Muscle layer of colon (tissue), 2 donors: ENCODE data around the gene CCDC102A.

Experiments used
- H3K27ac ChIP-seq: one replicate; pipeline ENCODE4 v1.7.0; 2013; ENCODE audit warnings: low read depth, mild to moderate bottlenecking, low read length, moderate library complexity
- H3K27me3 ChIP-seq, 2 donors: one replicate each; pipeline ENCODE4 v1.7.0; 2013; ENCODE audit warnings: low read length in 2 of 2, mild to moderate bottlenecking in 2 of 2; ENCODE audit not compliant: insufficient read depth in 2 of 2, control insufficient read depth in 1 of 2
- H3K36me3 ChIP-seq: one replicate; pipeline ENCODE4 v1.7.0; 2013; ENCODE audit warnings: mild to moderate bottlenecking, low read length; ENCODE audit not compliant: insufficient read depth
- H3K4me1 ChIP-seq: one replicate; pipeline ENCODE4 v1.7.0; 2013; ENCODE audit warnings: mild to moderate bottlenecking, low read length; ENCODE audit not compliant: insufficient read depth
- H3K4me3 ChIP-seq, 2 donors: one replicate each; pipeline ENCODE4 v1.7.0; 2013; ENCODE audit warnings: low read length in 2 of 2, low read depth in 1 of 2, mild to moderate bottlenecking in 1 of 2, moderate library complexity in 1 of 2
- H3K9ac ChIP-seq: one replicate; pipeline ENCODE4 v1.7.0; 2013; ENCODE audit warnings: low read length
- H3K9me3 ChIP-seq: one replicate; pipeline ENCODE4 v1.7.0; 2013; ENCODE audit warnings: mild to moderate bottlenecking, low read length
- donor health status: abdominal sarcoma.
- donor health status: Adenocarcinoma of cecum.

CCDC102A gene

DNA sequence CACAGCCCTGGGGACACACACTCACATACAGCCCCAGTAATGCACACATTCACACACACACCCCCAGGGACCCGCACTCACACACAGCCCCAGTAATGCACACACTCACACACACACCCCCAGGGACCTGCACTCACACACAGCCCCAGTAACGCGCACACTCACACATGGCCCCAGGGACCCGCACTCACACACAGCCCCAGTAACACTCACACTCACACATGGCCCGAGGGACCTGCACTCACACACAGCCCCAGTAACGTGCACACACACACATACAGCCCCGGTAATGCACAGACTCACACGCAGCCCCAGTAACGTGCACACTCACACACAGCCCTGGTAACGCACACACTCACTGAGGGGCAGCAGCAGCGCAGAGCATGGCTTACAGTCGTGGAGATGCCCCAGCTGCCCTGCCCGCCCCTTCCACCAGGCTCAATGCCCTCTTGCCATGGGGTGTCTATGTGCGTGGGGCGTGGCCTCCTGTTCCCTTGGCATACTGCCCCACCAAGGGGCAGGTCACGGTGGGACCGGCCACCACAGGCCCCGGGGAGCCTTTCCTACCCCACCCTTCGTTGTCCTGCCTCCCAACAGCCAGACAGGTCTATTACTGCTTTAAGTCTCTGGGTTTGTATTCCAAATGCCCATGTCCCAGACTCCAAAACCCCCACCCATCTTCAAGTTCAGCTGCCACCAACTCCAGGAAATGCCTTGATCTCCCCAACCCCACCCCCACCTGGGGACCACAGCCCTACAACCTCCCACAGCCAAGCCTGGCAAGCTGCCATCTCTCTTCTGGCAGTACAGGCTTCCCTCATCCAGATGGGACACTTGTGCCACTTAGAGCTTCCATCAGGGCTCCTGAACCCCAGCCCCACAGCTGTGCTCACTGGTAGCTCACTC, 2.7 kb downstream of the CCDC102A start:
- Histone ChIP-seq H3K4me3 (peak overlapping the region; percentile 1 to 7), H3K4me1 (peaks cover 52% of the 10 kb centered on the region), H3K9me3 (no peaks in the 10 kb centered on the region), H3K36me3 (no peaks in the 10 kb centered on the region), H3K27me3 (no peaks in the 10 kb centered on the region), H3K9ac (no peak overlapping the region), H3K27ac (peak overlapping the region; percentile 31)

DNA sequence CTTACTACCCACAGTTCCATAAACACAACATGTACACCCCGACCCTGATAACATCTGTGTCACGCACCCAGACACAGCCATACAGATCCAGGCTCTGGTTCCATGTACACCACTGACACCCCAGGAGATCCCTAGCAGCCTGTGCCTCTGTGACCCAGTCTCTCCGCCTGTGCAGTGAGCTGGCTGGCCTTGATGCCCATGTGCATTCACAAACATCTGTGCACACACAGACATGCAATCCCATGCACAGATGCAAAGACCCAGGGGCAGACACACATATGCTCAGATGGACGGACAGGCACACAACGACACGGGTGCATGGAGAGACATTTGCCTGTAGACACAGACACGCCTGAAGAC, 4.1 kb downstream of the CCDC102A start:
- Histone ChIP-seq H3K9me3 (no peaks in the 10 kb centered on the region), H3K9ac (no peak overlapping the region), H3K27ac (no peak overlapping the region), H3K4me1 (peaks cover 52% of the 10 kb centered on the region), H3K36me3 (no peaks in the 10 kb centered on the region), H3K4me3 (peak overlapping the region in 1 of 2 donors; percentile 4), H3K27me3 (no peaks in the 10 kb centered on the region)

DNA sequence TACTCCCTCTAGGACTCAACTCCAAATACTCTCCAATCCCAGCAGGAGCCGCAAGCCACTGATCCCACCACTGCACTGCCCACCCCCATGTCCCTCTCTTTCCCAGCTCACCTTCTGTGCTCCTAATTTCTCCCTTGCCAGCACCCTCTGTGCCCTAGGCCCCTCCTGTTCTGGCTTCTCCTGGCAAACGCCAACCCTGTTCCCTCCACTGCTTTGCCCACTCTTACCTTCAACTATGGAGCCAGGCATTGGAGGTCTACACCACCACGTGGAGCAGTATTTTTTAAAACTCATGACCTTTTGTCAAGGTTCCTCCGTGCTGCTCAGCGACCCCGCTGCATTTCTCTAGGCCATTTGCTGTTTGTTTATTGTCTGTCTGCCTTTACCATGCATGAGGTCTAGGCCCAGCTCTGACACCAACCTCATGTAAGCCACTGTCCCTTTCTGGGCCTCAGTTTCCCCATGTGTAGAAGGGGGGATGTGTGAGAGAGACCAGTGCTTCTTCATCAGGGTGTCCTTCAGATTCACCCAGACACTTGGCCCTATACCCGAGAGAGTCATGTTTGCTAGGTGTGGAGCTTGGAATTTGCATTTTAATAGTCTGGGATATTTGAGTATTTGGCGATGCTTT, 4.6 kb downstream of the CCDC102A start:
- no peaks in the 10 kb centered on the region for H3K27me3 ChIP-seq
- H3K9me3 ChIP-seq: no peaks in the 10 kb centered on the region
- H3K4me1 ChIP-seq: peaks cover 52% of the 10 kb centered on the region
- no peak overlapping the region for H3K4me3 ChIP-seq
- no peaks in the 10 kb centered on the region for H3K36me3 ChIP-seq
- H3K27ac ChIP-seq: no peak overlapping the region
- no peak overlapping the region for H3K9ac ChIP-seq

DNA sequence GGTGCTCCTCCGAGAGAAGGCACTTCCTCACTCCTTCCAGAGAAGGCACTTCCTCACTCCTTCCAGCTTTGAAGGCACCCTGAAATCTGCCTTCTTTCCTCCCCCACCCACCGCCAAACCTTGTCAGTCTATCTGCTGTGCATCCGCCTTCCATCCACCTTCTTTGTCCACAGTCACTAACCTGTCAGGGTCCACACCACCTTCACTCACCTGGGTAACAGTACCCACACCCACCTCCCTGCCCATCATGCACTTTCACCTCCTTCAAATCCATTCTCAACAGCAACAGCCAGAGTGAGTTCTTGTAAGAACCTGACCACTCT, 5.2 kb downstream of the CCDC102A start:
- H3K27me3 ChIP-seq: no peaks in the 10 kb centered on the region
- no peak overlapping the region for H3K9ac ChIP-seq
- H3K9me3 ChIP-seq: no peaks in the 10 kb centered on the region
- no peak overlapping the region for H3K27ac ChIP-seq
- H3K4me3 ChIP-seq: no peak overlapping the region
- H3K36me3 ChIP-seq: no peaks in the 10 kb centered on the region
- peaks cover 52% of the 10 kb centered on the region for H3K4me1 ChIP-seq

DNA sequence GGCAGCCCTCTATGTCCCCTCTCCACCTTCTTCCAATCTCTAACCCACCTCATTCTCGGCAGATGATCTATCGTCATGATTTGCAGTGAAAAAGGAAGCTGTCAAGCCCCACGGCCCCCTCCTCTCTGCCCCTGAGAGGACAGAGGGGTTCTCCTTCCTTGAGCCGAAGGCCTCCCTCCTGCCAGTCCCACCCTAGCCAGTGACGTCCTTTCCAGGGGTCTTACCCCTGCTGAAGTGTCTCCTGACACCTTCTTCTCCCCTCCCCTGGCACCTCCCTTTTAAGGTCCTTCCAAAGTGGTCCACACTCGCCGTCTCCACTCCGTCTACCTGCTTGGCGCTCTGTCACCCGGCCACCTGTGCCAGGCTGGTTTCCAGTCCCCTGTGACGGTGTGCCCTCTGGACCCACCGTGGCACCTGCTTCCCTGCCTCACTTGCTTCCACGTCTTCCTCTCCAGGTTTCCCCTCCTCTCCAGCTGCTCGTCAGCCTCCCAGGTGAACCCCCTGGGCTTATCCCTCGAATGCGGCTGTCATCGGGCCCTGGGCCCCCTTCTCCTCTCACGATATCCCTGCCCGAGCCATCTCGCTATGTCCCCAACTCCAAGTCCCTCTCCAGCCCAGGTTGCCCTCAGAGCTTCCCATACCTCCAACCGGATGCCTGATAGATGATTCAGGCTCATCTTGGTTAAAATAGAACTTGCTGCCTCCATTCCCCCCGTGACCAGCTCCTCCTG, 5.7 kb downstream of the CCDC102A start:
- peaks cover 52% of the 10 kb centered on the region for H3K4me1 ChIP-seq
- no peak overlapping the region for H3K4me3 ChIP-seq
- no peak overlapping the region for H3K27ac ChIP-seq
- H3K9me3 ChIP-seq: no peaks in the 10 kb centered on the region
- H3K9ac ChIP-seq: no peak overlapping the region
- no peaks in the 10 kb centered on the region for H3K36me3 ChIP-seq
- H3K27me3 ChIP-seq: no peaks in the 10 kb centered on the region

DNA sequence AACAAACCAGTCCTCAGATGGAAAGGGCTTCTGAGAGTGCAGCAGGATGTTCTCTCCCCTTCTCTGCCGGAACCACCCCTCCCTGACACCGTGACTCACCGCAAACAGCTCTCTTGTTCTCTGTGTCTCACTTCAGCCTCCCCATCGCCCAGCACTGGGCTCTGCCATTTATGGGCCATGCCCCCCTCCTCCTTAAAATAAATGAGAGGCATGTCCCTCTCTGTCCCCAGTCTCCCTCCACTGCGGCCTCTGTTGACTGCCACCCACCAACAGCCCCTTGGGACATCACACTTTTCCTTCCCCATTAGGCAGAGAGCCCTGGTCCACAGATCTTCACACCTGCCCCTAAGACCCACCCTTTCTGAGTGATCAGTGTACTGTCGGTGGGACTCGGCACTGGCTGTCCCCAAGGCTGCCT, 6.3 kb downstream of the CCDC102A start:
- Histone ChIP-seq H3K36me3 (no peaks in the 10 kb centered on the region), H3K27me3 (no peaks in the 10 kb centered on the region), H3K4me1 (peaks cover 49% of the 10 kb centered on the region), H3K4me3 (no peak overlapping the region), H3K27ac (no peak overlapping the region), H3K9me3 (no peaks in the 10 kb centered on the region), H3K9ac (no peak overlapping the region)

DNA sequence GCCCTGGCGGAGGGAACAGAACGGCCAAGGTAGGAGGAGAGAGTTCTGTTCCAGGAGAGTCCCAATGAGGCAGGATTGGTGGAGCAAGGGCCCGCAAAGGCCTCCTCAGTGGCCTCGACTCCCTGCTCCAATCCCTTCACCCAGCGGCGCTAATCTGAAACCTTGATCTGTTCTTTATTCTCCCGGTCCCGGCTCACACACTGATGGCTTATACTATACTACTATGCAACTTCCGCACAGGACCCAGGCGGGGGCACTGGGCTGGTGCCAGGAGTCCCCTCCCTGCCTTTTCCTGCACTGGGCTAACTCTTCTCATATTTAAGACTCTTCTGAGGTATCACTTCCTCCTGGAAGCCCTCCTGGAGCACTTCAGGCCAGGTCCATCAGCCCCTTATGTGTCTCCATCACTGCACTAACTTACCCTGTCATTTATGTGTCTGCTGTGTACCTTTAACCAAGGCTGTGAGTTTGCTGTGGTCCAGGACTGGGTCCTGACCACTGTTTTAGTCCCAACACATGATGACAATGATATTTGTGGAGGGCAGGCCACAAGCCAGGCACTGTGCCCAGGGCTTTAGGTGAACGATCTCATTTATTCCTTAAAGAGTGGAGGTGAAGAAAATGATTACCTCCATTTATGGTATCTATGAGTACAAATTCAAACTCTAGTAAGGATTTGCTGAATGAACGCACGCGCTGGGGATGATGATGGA, 6.8 kb downstream of the CCDC102A start:
- H3K9ac ChIP-seq: peak overlapping the region; percentile 11
- H3K27me3 ChIP-seq: no peaks in the 10 kb centered on the region
- H3K27ac ChIP-seq: peak overlapping the region; percentile 10
- peaks cover 43% of the 10 kb centered on the region for H3K4me1 ChIP-seq
- H3K4me3 ChIP-seq: no peak overlapping the region
- no peaks in the 10 kb centered on the region for H3K36me3 ChIP-seq
- H3K9me3 ChIP-seq: no peaks in the 10 kb centered on the region

DNA sequence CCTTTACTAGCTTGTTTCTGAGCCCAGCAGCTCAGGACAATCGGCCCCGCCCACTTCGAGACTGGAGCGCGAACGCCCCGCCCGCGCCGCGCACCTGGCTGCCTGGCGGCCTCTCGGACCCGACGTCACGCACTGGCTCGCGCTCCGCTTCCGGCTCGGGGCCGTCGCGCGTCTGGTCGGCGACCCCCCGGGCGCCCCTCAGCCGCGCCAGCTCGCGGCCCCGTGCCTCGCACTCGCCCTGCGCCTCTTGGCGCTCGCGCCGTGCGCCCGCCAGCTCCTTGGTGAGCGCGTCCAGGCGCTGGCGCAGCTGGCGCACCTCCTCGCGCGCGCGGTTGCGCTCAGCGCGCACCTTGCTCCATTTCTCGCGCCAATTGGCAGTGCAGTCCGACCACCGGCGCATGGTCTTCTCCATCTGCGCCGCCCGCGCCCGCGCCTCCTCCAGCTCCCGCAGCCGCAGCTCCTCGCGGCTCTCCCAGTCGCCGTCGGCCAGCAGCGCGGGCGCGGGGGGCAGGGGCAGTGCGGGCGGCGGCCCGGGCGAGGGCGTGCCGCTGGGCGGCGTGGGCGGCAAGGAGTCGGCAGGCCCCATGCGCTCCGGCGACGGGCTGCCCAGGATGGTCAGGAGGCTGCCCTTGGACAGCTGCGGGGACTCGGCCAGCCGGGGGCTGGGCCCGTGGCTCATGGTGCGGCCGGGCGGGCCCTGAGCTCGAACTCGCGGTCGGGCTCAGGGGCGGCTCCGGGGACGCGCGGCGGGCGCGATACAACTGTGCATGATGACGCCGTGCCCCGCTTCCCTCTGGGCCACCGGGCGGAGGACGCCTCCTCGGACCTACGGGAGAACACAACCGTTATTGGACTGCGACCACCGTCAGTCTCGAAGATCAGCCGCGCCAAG, 7.6 kb downstream of the CCDC102A start:
- H3K27ac ChIP-seq: no peak overlapping the region
- no peaks in the 10 kb centered on the region for H3K36me3 ChIP-seq
- no peaks in the 10 kb centered on the region for H3K27me3 ChIP-seq
- H3K4me3 ChIP-seq: no peak overlapping the region
- no peak overlapping the region for H3K9ac ChIP-seq
- peaks cover 37% of the 10 kb centered on the region for H3K4me1 ChIP-seq
- no peaks in the 10 kb centered on the region for H3K9me3 ChIP-seq

DNA sequence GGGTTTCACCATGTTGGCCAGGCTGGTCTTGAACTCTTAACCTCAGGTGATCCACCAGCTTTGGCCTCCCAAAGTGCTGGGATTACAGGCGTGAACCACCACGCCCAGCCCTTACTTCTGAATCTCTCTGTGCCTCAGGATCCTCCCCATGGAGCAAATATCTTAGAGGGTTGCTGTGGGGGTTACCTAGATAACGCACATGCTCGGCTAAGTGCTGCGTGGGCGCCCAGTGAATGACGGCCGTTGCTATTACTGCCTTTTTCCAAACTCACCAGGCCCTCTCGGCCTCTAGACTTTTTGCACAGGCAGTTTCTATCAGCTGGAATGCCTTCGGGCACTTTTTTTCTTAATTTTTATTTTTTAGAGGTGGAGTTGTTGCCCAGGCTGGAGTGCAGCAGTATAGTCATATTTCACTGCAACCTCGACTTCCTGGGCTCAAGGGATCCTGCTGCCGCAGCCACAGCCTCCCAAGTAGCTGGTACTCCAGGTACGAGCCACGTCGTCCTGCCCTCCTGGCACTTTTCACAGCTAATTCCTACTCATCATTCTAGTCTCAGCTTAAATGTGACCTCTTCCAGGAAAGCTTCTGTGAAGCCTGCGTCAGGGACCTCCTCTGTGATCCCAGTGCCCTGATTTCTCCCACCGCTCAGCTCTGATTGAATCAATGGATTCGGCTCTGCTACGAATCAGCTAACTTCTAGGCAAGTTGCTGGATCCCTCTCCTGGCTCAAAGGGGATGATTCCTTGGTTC, 8.6 kb downstream of the CCDC102A start:
- H3K9me3 ChIP-seq: no peaks in the 10 kb centered on the region
- no peaks in the 10 kb centered on the region for H3K27me3 ChIP-seq
- H3K36me3 ChIP-seq: no peaks in the 10 kb centered on the region
- no peak overlapping the region for H3K27ac ChIP-seq
- H3K4me1 ChIP-seq: peaks cover 27% of the 10 kb centered on the region
- H3K4me3 ChIP-seq: no peak overlapping the region
- H3K9ac ChIP-seq: no peak overlapping the region

DNA sequence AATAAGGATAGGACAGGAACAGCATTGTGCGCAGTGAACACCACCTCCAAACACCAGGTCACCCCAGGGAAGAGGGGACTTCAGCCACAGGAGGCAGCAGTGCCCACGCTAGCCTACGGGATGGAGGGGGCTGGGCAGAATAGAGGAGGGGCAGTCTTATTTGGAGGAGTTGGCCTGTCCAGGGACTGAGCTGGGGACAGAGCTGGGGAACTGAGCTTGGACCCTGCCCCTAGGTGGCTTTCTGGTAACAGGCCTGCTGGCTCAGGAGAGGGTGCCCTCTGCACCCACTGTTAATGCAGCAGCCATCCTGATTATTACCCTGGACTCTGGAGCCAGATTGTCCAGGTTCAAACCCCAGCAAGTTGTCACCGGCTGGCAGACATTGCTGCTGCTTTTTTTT, 9.3 kb downstream of the CCDC102A start:
- H3K27ac ChIP-seq: no peak overlapping the region
- peaks cover 19% of the 10 kb centered on the region for H3K4me1 ChIP-seq
- no peaks in the 10 kb centered on the region for H3K9me3 ChIP-seq
- H3K9ac ChIP-seq: no peak overlapping the region
- H3K27me3 ChIP-seq: no peaks in the 10 kb centered on the region
- H3K36me3 ChIP-seq: no peaks in the 10 kb centered on the region
- no peak overlapping the region for H3K4me3 ChIP-seq
